SK-N-DZ (cell line): Measurements from ENCODE around the gene PRSS53.

ENCODE experiments used
- DNase-seq: peaks from one replicate; pipeline ENCODE4 v3.0.0-alpha.2; 2015; ENCODE audit warnings: low spot score

The PRSS53 gene

GRCh38 chr16:31094424-31095120 is 5.8 kb upstream of the PRSS53 start, which contains the start of gene VKORC1:
Gene VKORC1, minus strand, starts transcription at chr16:31094797. Its CDS starts 68 bp downstream, at chr16:31094729.
- peak; percentile 97 for DNase-seq

GRCh38 chr16:31094088-31094423 is 5.3 kb upstream of the PRSS53 start:
- no peak for DNase-seq

GRCh38 chr16:31093132-31093703 is 4.5 kb upstream of the PRSS53 start:
- peak; percentile 62 for DNase-seq

- no peak for DNase-seq
Measured at GRCh38 chr16:31092330-31092729, 3.6 kb upstream of the PRSS53 start.

- DNase-seq, result no peak
Measured at GRCh38 chr16:31090540-31090939, 1.8 kb upstream of the PRSS53 start.

GRCh38 chr16:31089199-31089598 is 456 bp upstream of the PRSS53 start:
- no peak for DNase-seq

- no peak for DNase-seq
Measured at GRCh38 chr16:31087971-31088370, 772 bp downstream of the PRSS53 start.

GRCh38 chr16:31087481-31087880 is 1.3 kb downstream of the PRSS53 start:
- no peak for DNase-seq

GRCh38 chr16:31086629-31086906 is 2.2 kb downstream of the PRSS53 start:
- DNase-seq, result no peak

- no peak for DNase-seq
Measured at GRCh38 chr16:31085873-31086628, 2.7 kb downstream of the PRSS53 start.

GRCh38 chr16:31085411-31085810 is 3.3 kb downstream of the PRSS53 start:
- no peak for DNase-seq

GRCh38 chr16:31084584-31085302 is 4.0 kb downstream of the PRSS53 start:
- no peak for DNase-seq

GRCh38 chr16:31083981-31084380 is 4.8 kb downstream of the PRSS53 start:
- no peak for DNase-seq

- no peak for DNase-seq
Measured at GRCh38 chr16:31083556-31083955, 5.2 kb downstream of the PRSS53 start.

GRCh38 chr16:31083081-31083480 is 5.7 kb downstream of the PRSS53 start:
- no peak for DNase-seq

GRCh38 chr16:31082368-31083045 is 6.2 kb downstream of the PRSS53 start:
- no peak for DNase-seq

- DNase-seq, result no peak
Measured at GRCh38 chr16:31081428-31082351, 7.1 kb downstream of the PRSS53 start.

- no peak for DNase-seq
Measured at GRCh38 chr16:31080756-31081419, 7.9 kb downstream of the PRSS53 start.

GRCh38 chr16:31080035-31080629 is 8.6 kb downstream of the PRSS53 start:
- DNase-seq, result no peak
